AG04449 (cell line): ENCODE data around the gene PRSS38.
A peak's percentile ranks its signal among the peaks of the same experiment; 100 is the strongest.

Experiments
- CTCF ChIA-PET: fragments of 350-600 bp; formaldehyde crosslinking; extraction: SDS; loops from one replicate; lab custom pipeline; 2021; ENCODE audit warnings: antibody characterized with exemption; lab: Yijun Ruan, JAX
- POLR2A ChIA-PET: fragments of 400-600, 350-600 bp; formaldehyde crosslinking; extraction: SDS; loops from one replicate; lab custom pipeline; 2020; ENCODE audit warnings: antibody characterized with exemption, inconsistent platforms; lab: Yijun Ruan, JAX
- DNase-seq: peaks from one replicate; pipeline ENCODE4 v3.0.0-alpha.2; 2010; ENCODE audit warnings: low read depth, low spot score
- H3K4me3 ChIP-seq: 2 replicates; pipeline ENCODE4 v1.5.1; 2011; ENCODE audit warnings: low read depth, mild to moderate bottlenecking, control low read depth, low read length
- CTCF ChIP-seq: IDR thresholded peaks from one replicate; pipeline ENCODE4 v1.5.1; 2011; ENCODE audit warnings: mild to moderate bottlenecking, moderate library complexity, low read length, control low read depth, inconsistent platforms; ENCODE audit not compliant: insufficient read depth; ENCODE audit errors: missing control alignments

PRSS38 gene

GRCh38 chr1:227773558-227773957 lies 41.9 kb upstream of the PRSS38 start:
- POLR2A ChIA-PET, result no interaction called here
- CTCF ChIA-PET, result interaction anchor here (0.7 to 6.3 kb wide), 5 partner anchors 10 to 174 kb away, joined by 3 to 70 read pairs (median 3); partner anchors contain the start of gene WNT9A

GRCh38 chr1:227774051-227774731 lies 41.3 kb upstream of the PRSS38 start:
- H3K4me3 ChIP-seq, result no peak overlapping the region
- no peak for DNase-seq
- POLR2A ChIA-PET, result interaction anchor here (0.5 to 2.4 kb wide), 9 partner anchors 11 to 174 kb away, joined by 3 to 18 read pairs (median 6); partner anchors contain the start of genes JMJD4 and WNT9A
- TF ChIP-seq CTCF, result no peak
- CTCF ChIA-PET, result interaction anchor here (1.0 to 6.3 kb wide), 6 partner anchors 9 to 173 kb away, joined by 3 to 70 read pairs (median 5); partner anchors contain the start of gene WNT9A

More at GRCh38 chr1:227773558-227773957, 41.9 kb upstream of the PRSS38 start:
- no peak for DNase-seq
- H3K4me3 ChIP-seq, result no peak overlapping the region
- no peak for TF ChIP-seq CTCF

GRCh38 chr1:227774821-227775661 lies 40.4 kb upstream of the PRSS38 start:
- no peak for TF ChIP-seq CTCF
- POLR2A ChIA-PET, result interaction anchor here (0.5 to 2.4 kb wide), 14 partner anchors 9 to 309 kb away, joined by 3 to 18 read pairs (median 4); partner anchors contain the start of genes JMJD4 and WNT9A
- CTCF ChIA-PET, result interaction anchor here (0.8 to 6.3 kb wide), 6 partner anchors 10 to 44 kb away, joined by 3 to 70 read pairs (median 6); no protein-coding TSS in a partner anchor
- DNase-seq, result no peak
- H3K4me3 ChIP-seq, result peak overlapping the region; percentile 36

GRCh38 chr1:227775841-227776240 lies 39.6 kb upstream of the PRSS38 start:
- H3K4me3 ChIP-seq, result no peak overlapping the region
- ChIA-PET CTCF (interaction anchor here (0.8 to 6.3 kb wide), 7 partner anchors 11 to 22 kb away, joined by 3 to 70 read pairs (median 4); no protein-coding TSS in a partner anchor), POLR2A (interaction anchor here (1.0 to 2.4 kb wide), 8 partner anchors 11 to 308 kb away, joined by 3 to 18 read pairs (median 6); partner anchors contain the start of gene WNT9A)
- TF ChIP-seq CTCF, result no peak
- no peak for DNase-seq

- TF ChIP-seq CTCF, result no peak
- CTCF ChIA-PET, result interaction anchor here (0.9 to 6.3 kb wide), 6 partner anchors 12 to 23 kb away, joined by 3 to 70 read pairs (median 4); no protein-coding TSS in a partner anchor
- POLR2A ChIA-PET, result interaction anchor here (0.6 to 2.4 kb wide), 5 partner anchors 12 to 306 kb away, joined by 3 to 18 read pairs (median 3); partner anchors contain the start of gene ARF1
- no peak for DNase-seq
- H3K4me3 ChIP-seq, result no peak overlapping the region
Measured at GRCh38 chr1:227776331-227776771, 39.1 kb upstream of the PRSS38 start.
